Activated CD4-positive, alpha-beta T cell treated with anti-CD3 and anti-CD28 coated beads for 36 hours (primary cell): Measurements from ENCODE around the gene EDEM2. TPM values are rescaled to one million over a fixed set of nuclear protein-coding genes. Genes with fewer than 3 reads are reported as not detected.
"Not testable (repeated sequence)": the region's sequence is repeated elsewhere in the genome, so short reads cannot be mapped to it uniquely, and the experiment has no call there.

Source experiments
- ATAC-seq: fragments of 200-7000 bp; cut with Tn5 transposase; one replicate; pipeline ENCODE4 v1.10.0; 2021; ENCODE audit warnings: mild to moderate bottlenecking, moderate library complexity
- CTCF ChIA-PET: fragments of 350-600 bp; sonication (Branson Sonifier 250); formaldehyde crosslinking; loops from one replicate; lab custom pipeline; 2021; ENCODE audit warnings: antibody characterized with exemption; lab: Charles Lee
- POLR2A ChIA-PET: fragments of 350-600 bp; sonication (Branson Sonifier 250); formaldehyde crosslinking; loops from one replicate; lab custom pipeline; 2021; ENCODE audit warnings: antibody characterized with exemption, inconsistent platforms; lab: Charles Lee
- DNase-seq: peaks from one replicate; pipeline ENCODE4 v3.0.0-alpha.2; 2020
- H3K27ac Mint-ChIP-seq: one replicate; pipeline ENCODE4 v1.8.0; 2021; ENCODE audit warnings: mixed read lengths
- H3K27me3 Mint-ChIP-seq: one replicate; pipeline ENCODE4 v1.8.0; 2021; ENCODE audit warnings: mixed read lengths
- H3K36me3 Mint-ChIP-seq: one replicate; pipeline ENCODE4 v1.8.0; 2021; ENCODE audit warnings: low read depth, mixed read lengths
- H3K4me1 Mint-ChIP-seq: one replicate; pipeline ENCODE4 v1.8.0; 2021; ENCODE audit warnings: mixed read lengths
- H3K4me3 Mint-ChIP-seq: one replicate; pipeline ENCODE4 v1.8.0; 2021; ENCODE audit warnings: mild to moderate bottlenecking, moderate library complexity, mixed read lengths
- H3K9me3 Mint-ChIP-seq: one replicate; pipeline ENCODE4 v1.8.0; 2021; ENCODE audit warnings: low read depth, mixed read lengths
- intact Hi-C, 2 experiments: fragments of 100-400 bp; cut with DNase I in 1 of 2; cut with micrococcal nuclease in 1 of 2; formaldehyde crosslinking; loops; one replicate each; pipeline versions ENCODE4 v1.14.2 to v1.15.1; 2022 to 2024; cut with DNase I, micrococcal nuclease
- total RNA-seq, 2 experiments: library from RNA; stranded (reverse); gene quantifications; one replicate each; pipeline ENCODE4 v1.2.3, GENCODE V29; 2021

The EDEM2 gene
- total RNA-seq, 2 experiments from 2014 or later = 16.5 to 18.2 TPM

DNA sequence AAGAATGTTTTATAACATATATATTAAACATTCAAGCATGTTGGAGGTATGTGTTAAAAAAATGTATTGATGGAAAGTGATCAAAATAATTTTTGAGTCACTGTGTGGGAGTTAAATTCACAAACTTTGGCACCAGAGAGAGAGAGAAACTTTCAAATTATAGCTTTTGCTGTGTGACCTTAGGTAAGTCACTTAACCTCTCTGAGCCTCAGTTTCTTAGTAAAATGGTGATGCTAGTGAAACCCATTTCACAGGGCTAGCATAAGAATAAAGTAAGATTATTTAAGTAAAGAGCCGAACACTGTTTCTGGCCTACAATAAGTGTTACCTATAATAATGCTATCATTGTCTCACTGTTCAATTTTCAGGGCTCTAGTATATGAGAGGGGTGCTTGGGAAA, 20.7 kb upstream of the EDEM2 start:
- no peaks in the 10 kb centered on the region for H3K36me3 Mint-ChIP-seq
- ChIA-PET POLR2A (no interaction called here), CTCF (no interaction called here)
- DNase-seq (no peak), ATAC-seq (no peak)
- no peaks in the 10 kb centered on the region for H3K27me3 Mint-ChIP-seq
- H3K27ac Mint-ChIP-seq = no peak overlapping the region
- no peaks in the 10 kb centered on the region for H3K9me3 Mint-ChIP-seq
- intact Hi-C loops = no loop called here
- peaks cover 13% of the 10 kb centered on the region for H3K4me1 Mint-ChIP-seq
- no peak overlapping the region for H3K4me3 Mint-ChIP-seq

DNA sequence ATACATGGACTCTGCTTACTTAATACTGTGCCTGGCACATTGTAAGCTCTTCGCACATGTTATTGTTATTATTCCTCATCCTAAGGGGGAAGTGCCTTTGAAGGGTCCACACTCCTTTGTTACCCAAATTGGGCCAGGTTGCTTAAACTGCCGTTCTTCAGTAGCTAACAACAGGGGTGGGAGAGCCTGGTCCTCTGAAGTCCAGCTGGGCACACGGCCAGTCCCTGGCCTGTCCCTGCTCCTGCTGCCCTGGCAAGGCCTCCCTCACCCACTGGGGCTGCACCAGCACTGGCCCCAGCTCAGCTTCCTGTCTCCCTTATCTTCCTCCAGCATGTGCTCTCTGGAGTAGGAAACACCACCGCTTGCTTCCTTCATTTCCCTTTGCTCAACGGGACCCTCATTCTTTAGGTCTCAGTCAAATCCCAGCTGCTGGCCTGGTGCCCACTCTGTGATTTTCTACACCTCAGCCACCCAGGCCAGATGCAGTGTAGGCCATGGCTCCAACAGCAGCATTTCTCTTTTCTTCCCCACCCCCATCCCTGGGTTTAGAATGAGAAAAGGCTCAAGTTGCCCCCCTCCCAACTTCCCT, 19.2 kb upstream of the EDEM2 start:
- DNase-seq = no peak
- intact Hi-C loops = no loop called here
- CTCF ChIA-PET = interaction anchor here (0.7 to 1.3 kb wide), 4 partner anchors 21 to 235 kb away, joined by 3 read pairs; no protein-coding TSS in a partner anchor
- Mint-ChIP-seq H3K4me1 (peaks cover 6% of the 10 kb centered on the region), H3K36me3 (no peaks in the 10 kb centered on the region), H3K27ac (no peak overlapping the region), H3K9me3 (no peaks in the 10 kb centered on the region), H3K4me3 (no peak overlapping the region), H3K27me3 (no peaks in the 10 kb centered on the region)
- POLR2A ChIA-PET = no interaction called here
- ATAC-seq = no peak

- Mint-ChIP-seq H3K4me1 (peaks cover 6% of the 10 kb centered on the region), H3K36me3 (no peaks in the 10 kb centered on the region), H3K27ac (no peak overlapping the region), H3K4me3 (no peak overlapping the region), H3K9me3 (no peaks in the 10 kb centered on the region), H3K27me3 (no peaks in the 10 kb centered on the region)
- ChIA-PET POLR2A (no interaction called here), CTCF (interaction anchor here (0.5 to 1.3 kb wide), 6 partner anchors 22 to 398 kb away, joined by 3 to 4 read pairs (median 3); no protein-coding TSS in a partner anchor)
- no peak for DNase-seq
- intact Hi-C loops = no loop called here
- ATAC-seq = no peak
Observed at GRCh38 chr20:35165221-35166185, 18.4 kb upstream of the EDEM2 start.

DNA sequence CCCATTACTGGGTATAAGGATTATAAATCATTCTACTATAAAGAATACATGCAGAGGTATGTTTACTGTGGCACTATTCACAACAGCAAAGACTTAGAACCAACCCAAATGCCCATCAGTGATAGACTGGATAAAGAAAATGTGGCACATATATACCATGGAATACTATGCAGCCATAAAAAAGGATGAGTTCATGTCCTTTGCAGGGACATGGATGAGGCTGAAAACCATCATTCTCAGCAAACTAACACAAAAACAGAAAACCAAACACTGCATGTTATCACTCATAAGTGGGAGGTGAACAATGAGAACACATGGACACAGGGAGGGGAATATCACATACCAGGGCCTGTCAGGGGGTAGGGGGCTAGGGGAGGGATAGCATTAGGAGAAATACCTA, 17.4 kb upstream of the EDEM2 start:
- POLR2A ChIA-PET, H3K27me3 Mint-ChIP-seq, H3K4me1 Mint-ChIP-seq, H3K4me3 Mint-ChIP-seq, H3K9me3 Mint-ChIP-seq, intact Hi-C loops, H3K36me3 Mint-ChIP-seq, H3K27ac Mint-ChIP-seq, ATAC-seq, DNase-seq: not testable (repeated sequence)
- CTCF ChIA-PET = interaction anchor here (0.5 kb wide), 1 partner anchor 38 kb away, joined by 3 read pairs; no protein-coding TSS in a partner anchor

- H3K27me3 Mint-ChIP-seq, H3K4me3 Mint-ChIP-seq, ATAC-seq, DNase-seq, H3K4me1 Mint-ChIP-seq, H3K9me3 Mint-ChIP-seq, H3K36me3 Mint-ChIP-seq, H3K27ac Mint-ChIP-seq, POLR2A ChIA-PET, intact Hi-C loops: not testable (repeated sequence)
- CTCF ChIA-PET = interaction anchor here (0.7 kb wide), 1 partner anchor 64 kb away, joined by 4 read pairs; no protein-coding TSS in a partner anchor
Observed at GRCh38 chr20:35160341-35160740, 13.2 kb upstream of the EDEM2 start.

- H3K36me3 Mint-ChIP-seq = no peaks in the 10 kb centered on the region
- no peak overlapping the region for H3K4me3 Mint-ChIP-seq
- H3K27ac Mint-ChIP-seq = no peak overlapping the region
- intact Hi-C loops = no loop called here
- no peak for DNase-seq
- no peaks in the 10 kb centered on the region for H3K27me3 Mint-ChIP-seq
- H3K9me3 Mint-ChIP-seq = no peaks in the 10 kb centered on the region
- ATAC-seq = no peak
- ChIA-PET CTCF (no interaction called here), POLR2A (no interaction called here)
- peaks cover 4% of the 10 kb centered on the region for H3K4me1 Mint-ChIP-seq
Observed at GRCh38 chr20:35156978-35157377, 9.8 kb upstream of the EDEM2 start.

DNA sequence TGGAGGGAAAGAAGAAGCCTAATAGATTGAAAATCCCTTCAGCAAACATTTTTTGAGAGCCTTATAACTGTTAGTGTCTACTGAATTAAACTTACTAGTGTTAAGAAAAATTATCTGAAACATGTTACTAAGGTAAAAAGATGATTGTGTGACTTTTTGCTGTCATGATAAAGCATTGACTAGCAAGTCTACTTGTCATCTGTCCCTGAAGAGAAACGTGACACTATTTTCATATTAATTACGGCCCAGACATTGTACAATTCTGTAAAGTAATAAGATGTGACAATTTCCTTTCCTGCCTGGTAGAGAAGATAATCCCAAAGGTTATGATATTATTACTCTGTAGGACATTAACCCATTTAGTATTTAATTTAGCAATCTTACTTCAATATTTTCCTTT, 8.8 kb upstream of the EDEM2 start:
- Mint-ChIP-seq H3K4me3 (no peak overlapping the region), H3K27ac (no peak overlapping the region), H3K27me3 (no peaks in the 10 kb centered on the region), H3K9me3 (no peaks in the 10 kb centered on the region), H3K36me3 (no peaks in the 10 kb centered on the region), H3K4me1 (no peaks in the 10 kb centered on the region)
- intact Hi-C loops = no loop called here
- no peak for ATAC-seq
- no peak for DNase-seq
- CTCF ChIA-PET = no interaction called here
- POLR2A ChIA-PET = no interaction called here

- ATAC-seq (no peak), DNase-seq (no peak)
- intact Hi-C loops = no loop called here
- ChIA-PET CTCF (no interaction called here), POLR2A (no interaction called here)
- Mint-ChIP-seq H3K36me3 (no peaks in the 10 kb centered on the region), H3K4me3 (no peak overlapping the region), H3K27ac (no peak overlapping the region), H3K27me3 (no peaks in the 10 kb centered on the region), H3K4me1 (peaks cover 12% of the 10 kb centered on the region), H3K9me3 (no peaks in the 10 kb centered on the region)
Observed at GRCh38 chr20:35151736-35152135, 4.6 kb upstream of the EDEM2 start.

- no peak for DNase-seq
- ATAC-seq = no peak
- ChIA-PET POLR2A (no interaction called here), CTCF (interaction anchor here (1.0 kb wide), 1 partner anchor 188 kb away, joined by 3 read pairs; no protein-coding TSS in a partner anchor)
- Mint-ChIP-seq H3K4me3 (no peak overlapping the region), H3K36me3 (peaks cover 1% of the 10 kb centered on the region), H3K4me1 (peaks cover 17% of the 10 kb centered on the region), H3K9me3 (no peaks in the 10 kb centered on the region), H3K27me3 (no peaks in the 10 kb centered on the region), H3K27ac (no peak overlapping the region)
- intact Hi-C loops = no loop called here
Observed at GRCh38 chr20:35150846-35151579, 3.9 kb upstream of the EDEM2 start.

- POLR2A ChIA-PET = interaction anchor here (0.5 to 1.6 kb wide), 4 partner anchors 50 to 470 kb away, joined by 3 to 4 read pairs (median 4); partner anchors contain the start of gene PIGU
Observed at GRCh38 chr20:35147575-35148071, 487 bp upstream of the EDEM2 start.

More at GRCh38 chr20:35147575-35148071, 487 bp upstream of the EDEM2 start:
- Mint-ChIP-seq H3K36me3 (peaks cover 12% of the 10 kb centered on the region), H3K27ac (peak overlapping the region; percentile 95), H3K4me1 (peaks cover 26% of the 10 kb centered on the region), H3K4me3 (peak overlapping the region; percentile 97)
- intact Hi-C loops = loop anchor here (1.0 to 5.0 kb wide), 16 partner anchors 54 to 1035 kb away; partner anchors contain the start of genes GSS (in 2 of the 2), MMP24OS (in 2 of the 2), MYH7B (in 2 of the 2) and ACSS2 (in 1 of the 2)
- CTCF ChIA-PET = interaction anchor here (0.6 to 3.6 kb wide), 13 partner anchors 24 to 806 kb away, joined by 3 to 17 read pairs (median 4); partner anchors contain the start of genes GGT7, PROCR and SCAND1
- ATAC-seq = peak; percentile 5
- not testable (repeated sequence) for H3K27me3 Mint-ChIP-seq, H3K9me3 Mint-ChIP-seq
- peak; percentile 39 for DNase-seq
